Stomach smooth muscle (tissue), 2 donors: Measurements from ENCODE around the gene ZFP64.
"Not testable (repeated sequence)": the region's sequence is repeated elsewhere in the genome, so short reads cannot be mapped to it uniquely, and the experiment has no call there.

ENCODE experiments used
- H3K27ac ChIP-seq: one replicate; pipeline ENCODE4 v1.7.0; 2013; ENCODE audit warnings: mild to moderate bottlenecking, low read length, inconsistent platforms
- H3K27me3 ChIP-seq, 2 donors: one replicate each; pipeline ENCODE4 v1.7.0; 2013; ENCODE audit warnings: low read length in 2 of 2; ENCODE audit not compliant: insufficient read depth in 2 of 2, control insufficient read depth in 1 of 2
- H3K36me3 ChIP-seq, 2 donors: one replicate each; pipeline ENCODE4 v1.7.0; 2013; ENCODE audit warnings: low read length in 2 of 2; ENCODE audit not compliant: control insufficient read depth in 2 of 2, insufficient read depth in 2 of 2
- H3K4me1 ChIP-seq: one replicate; pipeline ENCODE4 v1.7.0; 2013; ENCODE audit warnings: low read length; ENCODE audit not compliant: control insufficient read depth, insufficient read depth
- H3K4me3 ChIP-seq, 2 donors: one replicate each; pipeline ENCODE4 v1.7.0; 2013; ENCODE audit warnings: low read length in 2 of 2
- H3K9ac ChIP-seq, 2 donors: one replicate each; pipeline ENCODE4 v1.7.0; 2013; ENCODE audit warnings: low read length in 2 of 2, mild to moderate bottlenecking in 1 of 2
- H3K9me3 ChIP-seq, 2 donors: one replicate each; pipeline ENCODE4 v1.7.0; 2013; ENCODE audit warnings: low read length in 2 of 2; ENCODE audit not compliant: control insufficient read depth in 2 of 2
- donor health status: healthy.
- donor health status: Pancreatic carcinoma.

ZFP64 gene

DNA sequence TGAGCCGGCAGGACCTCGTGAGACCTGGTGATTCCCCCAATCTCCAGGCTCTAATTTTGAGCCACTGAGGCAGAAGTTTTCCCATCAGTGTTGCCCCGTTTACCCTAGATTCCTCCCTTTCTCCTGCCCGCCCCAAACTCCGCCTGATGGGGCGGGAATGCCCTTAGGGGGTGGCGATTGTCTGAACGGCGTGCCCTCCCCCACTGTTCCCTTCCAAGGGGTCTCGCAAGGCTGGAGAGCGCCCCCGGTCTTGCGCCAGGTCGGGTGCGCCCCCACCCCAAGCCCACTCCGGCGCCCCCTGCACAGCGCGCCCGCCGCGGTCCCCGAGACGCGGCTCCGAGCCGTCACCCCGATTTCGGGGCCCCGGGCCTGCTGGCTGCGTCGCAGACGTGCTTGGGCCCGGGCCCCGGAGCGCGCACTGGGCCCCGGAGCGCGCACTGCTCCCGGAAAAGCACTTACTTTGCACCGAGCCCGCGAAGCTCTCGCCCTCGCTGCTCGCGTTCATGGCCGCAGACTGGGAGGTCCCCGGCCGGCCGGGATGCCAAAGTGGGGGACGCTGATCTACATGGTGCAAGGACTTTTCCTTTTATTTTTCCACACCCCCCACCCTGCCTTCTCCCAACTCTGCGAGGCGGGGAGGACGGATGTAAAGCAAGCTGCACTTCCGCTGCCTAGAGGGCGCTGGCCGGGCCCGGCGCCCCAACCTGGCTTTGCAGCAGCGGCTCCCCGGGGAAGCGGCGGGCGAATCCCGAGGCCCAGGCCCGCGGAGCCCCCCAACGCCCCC, at the start of gene ZFP64:
TSS of gene ZFP64 (minus strand) at position 648 of the 784 bp plus-strand sequence. CDS start at position 505, 143 bp downstream.
- Histone ChIP-seq H3K9me3 (no peaks in the 10 kb centered on the region), H3K27ac (peak within 1 kb of the TSS; percentile 60), H3K4me3 (peak within 1 kb of the TSS; percentile 90 to 93), H3K36me3 (peaks cover 0 to 6% of the 10 kb centered on the region in 2 donors), H3K9ac (peak within 1 kb of the TSS; percentile 83 to 85), H3K4me1 (peaks cover 12% of the 10 kb centered on the region), H3K27me3 (no peaks in the 10 kb centered on the region)

DNA sequence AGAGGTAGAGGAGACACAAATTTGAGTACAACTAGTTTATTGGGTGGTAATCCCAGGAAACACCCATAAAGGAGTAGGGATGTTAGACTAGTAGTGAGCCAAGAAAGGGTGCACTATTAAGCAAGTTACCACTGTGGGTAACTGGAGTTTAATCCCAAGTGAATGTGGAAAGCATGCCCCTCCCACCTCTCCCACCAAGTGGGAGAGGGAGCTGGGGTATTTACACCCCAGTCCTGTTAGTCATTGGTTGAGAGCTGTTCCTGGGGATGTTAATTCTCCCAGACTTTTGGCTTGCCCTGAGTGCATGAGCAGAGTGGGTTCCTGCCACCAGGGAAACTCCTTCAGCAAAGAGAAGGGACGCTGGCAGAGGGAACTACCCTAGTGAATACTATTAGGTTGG, 49.2 kb upstream of the ZFP64 start:
- Histone ChIP-seq H3K27ac (no peak overlapping the region), H3K9me3 (no peaks in the 10 kb centered on the region), H3K9ac (no peak overlapping the region), H3K36me3 (no peaks in the 10 kb centered on the region), H3K4me1 (no peaks in the 10 kb centered on the region), H3K4me3 (no peak overlapping the region), H3K27me3 (no peaks in the 10 kb centered on the region)

DNA sequence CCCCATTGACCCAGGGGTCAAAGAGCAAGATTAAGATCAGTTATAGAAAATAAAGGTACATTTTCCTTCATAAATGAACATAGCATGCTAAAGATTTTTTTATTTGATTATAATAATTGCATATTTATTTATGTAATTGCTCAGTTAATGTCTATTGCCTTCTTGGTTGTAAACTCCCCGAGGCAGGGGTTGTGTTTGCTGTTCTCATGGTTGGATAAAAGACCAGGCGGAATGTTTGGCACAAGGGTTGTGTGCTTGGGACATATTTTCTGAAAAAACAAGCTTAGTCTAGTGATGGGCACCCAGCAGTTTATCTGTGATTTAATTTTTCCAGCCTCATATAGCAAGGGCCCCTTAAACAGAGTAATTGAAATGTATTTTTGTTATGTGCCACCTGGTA, 47.5 kb upstream of the ZFP64 start:
- no peak overlapping the region for H3K4me3 ChIP-seq
- no peak overlapping the region for H3K27ac ChIP-seq
- no peaks in the 10 kb centered on the region for H3K9me3 ChIP-seq
- H3K9ac ChIP-seq: no peak overlapping the region
- H3K4me1 ChIP-seq: no peaks in the 10 kb centered on the region
- H3K36me3 ChIP-seq: no peaks in the 10 kb centered on the region
- H3K27me3 ChIP-seq: no peaks in the 10 kb centered on the region

DNA sequence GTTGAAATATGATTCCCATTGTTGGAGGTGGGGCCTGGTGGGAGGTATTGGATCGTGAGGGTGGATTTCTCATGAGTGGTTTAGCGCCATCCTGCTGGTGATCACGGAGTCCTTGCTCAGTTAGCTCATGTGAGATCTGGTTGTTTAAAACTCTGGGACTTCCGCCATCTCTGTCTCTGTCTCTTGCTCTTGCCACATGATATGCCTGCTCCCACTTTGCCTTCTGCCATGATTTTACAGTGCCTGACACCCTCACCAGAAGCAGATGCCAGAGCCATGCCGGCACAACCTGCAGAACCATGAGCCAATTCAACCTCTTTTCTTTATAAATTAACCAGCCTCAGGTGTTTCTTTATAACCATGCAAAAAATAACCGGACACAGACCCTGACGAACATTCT, 44.7 kb upstream of the ZFP64 start:
- Histone ChIP-seq H3K4me3 (no peak overlapping the region), H3K4me1 (no peaks in the 10 kb centered on the region), H3K9ac (no peak overlapping the region), H3K9me3 (no peaks in the 10 kb centered on the region), H3K36me3 (no peaks in the 10 kb centered on the region), H3K27me3 (no peaks in the 10 kb centered on the region), H3K27ac (no peak overlapping the region)

DNA sequence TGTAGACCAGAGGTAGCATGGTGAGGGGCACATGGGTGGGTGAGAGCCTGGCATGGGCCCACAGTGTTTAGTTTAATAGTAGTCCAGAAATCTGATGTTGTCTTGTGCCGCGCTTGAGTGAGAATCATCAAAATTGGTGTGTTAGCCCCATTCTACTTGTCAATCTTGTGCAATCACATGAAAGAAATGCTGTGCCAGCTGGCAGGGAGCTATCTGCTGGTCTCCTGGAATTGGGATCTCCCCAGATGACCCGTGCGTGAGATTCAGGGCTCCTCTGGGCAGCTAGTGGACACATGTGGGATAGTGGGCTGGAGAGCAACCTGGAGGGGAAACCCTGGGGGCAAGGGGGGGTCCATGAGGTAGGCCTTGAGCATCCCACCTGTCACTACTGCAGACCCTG, 43.5 kb upstream of the ZFP64 start:
- Histone ChIP-seq H3K36me3 (no peaks in the 10 kb centered on the region), H3K27me3 (no peaks in the 10 kb centered on the region), H3K4me1 (no peaks in the 10 kb centered on the region), H3K27ac (no peak overlapping the region), H3K4me3 (no peak overlapping the region), H3K9ac (no peak overlapping the region), H3K9me3 (no peaks in the 10 kb centered on the region)

DNA sequence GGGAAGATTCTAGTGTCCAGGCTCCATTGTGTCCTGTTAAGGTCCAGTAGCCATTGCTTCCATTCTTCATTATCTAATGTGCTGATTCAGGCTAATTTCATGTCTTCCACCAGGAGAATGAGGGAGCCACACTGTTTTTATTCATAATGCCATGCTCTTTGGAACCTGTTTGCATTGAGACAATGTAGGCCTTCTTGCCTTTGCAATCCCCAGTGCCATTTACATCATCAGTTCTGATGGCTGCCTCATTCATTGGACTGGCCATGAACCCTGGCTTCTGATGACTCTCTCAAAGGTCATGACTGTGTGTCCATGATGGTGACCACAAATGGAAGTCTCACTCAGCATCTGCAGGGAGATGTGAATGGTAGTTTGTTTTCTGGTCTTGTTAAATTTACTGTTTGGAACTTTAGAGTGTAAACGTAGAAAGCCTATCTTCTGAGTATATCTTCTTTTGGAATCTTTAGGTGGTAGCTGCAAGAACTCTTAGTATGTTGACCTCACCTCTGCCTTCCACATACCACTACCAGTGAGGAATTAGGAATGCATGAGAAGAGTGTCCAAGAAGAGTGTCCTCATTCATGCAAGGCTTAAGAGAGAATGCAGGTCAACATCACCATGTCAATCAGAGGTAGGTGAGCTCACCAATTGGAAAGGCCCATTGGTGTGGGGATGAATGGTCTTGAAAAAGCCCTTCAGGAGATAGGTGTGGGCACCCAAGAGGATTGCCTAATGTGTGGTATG, 42.9 kb upstream of the ZFP64 start:
- no peaks in the 10 kb centered on the region for H3K36me3 ChIP-seq
- H3K4me1 ChIP-seq: no peaks in the 10 kb centered on the region
- H3K27me3 ChIP-seq: no peaks in the 10 kb centered on the region
- no peak overlapping the region for H3K27ac ChIP-seq
- H3K9me3 ChIP-seq: no peaks in the 10 kb centered on the region
- H3K4me3 ChIP-seq: no peak overlapping the region
- H3K9ac ChIP-seq: no peak overlapping the region

DNA sequence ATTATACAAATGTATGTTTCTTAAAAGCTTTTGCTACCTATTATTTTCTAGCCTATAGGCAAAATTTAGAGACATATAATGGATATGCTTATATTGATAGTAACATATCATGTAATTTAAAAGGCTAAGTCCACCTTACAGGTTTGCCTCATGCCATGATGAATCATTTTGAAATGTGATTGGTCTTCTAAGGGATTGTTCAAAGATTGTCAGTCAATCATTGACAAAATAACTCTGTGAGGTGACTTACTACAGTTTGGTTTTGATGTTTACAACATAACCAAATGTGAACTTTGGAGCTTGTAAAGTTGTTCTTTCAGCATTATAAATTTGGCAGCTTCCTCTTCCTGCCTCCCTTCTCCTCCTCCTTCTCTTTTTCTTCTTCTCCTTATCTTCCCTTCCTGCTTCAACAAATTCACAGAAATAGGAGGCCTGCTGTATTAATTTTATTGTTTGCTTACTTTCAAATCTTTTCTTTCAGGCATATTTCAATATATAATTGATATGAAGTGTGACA, 39.7 kb upstream of the ZFP64 start:
- no peak overlapping the region for H3K27ac ChIP-seq
- no peaks in the 10 kb centered on the region for H3K4me1 ChIP-seq

DNA sequence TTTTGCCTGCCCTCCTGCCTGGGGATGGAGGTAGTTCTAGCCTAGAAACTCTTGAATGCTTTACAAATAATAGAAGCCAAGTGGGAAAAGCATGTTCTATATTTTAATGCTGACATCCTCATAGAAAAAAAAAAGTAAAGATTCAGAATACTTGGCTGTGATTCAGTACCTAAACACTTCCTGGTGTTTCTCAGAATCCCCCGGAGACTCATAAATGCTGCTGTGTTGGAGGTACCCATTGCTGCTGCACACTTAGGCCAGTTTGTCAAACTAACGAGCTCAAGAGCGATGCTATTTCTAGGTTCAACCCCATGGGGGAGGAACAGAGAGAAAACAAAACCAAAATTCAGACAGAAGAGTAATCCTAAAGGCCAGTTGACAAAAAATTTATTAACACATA, 38.8 kb upstream of the ZFP64 start:
- no peaks in the 10 kb centered on the region for H3K4me1 ChIP-seq
- H3K36me3 ChIP-seq: no peaks in the 10 kb centered on the region
- H3K27me3 ChIP-seq: peaks cover 0 to 4% of the 10 kb centered on the region in 2 donors
- H3K4me3 ChIP-seq: no peak overlapping the region
- H3K9me3 ChIP-seq: no peaks in the 10 kb centered on the region
- no peak overlapping the region for H3K9ac ChIP-seq
- no peak overlapping the region for H3K27ac ChIP-seq

More for the DNA sequence above, 39.7 kb upstream of the ZFP64 start:
- Histone ChIP-seq H3K9me3 (no peaks in the 10 kb centered on the region), H3K36me3 (no peaks in the 10 kb centered on the region), H3K4me3 (no peak overlapping the region), H3K27me3 (peaks cover 0 to 4% of the 10 kb centered on the region in 2 donors), H3K9ac (no peak overlapping the region)

DNA sequence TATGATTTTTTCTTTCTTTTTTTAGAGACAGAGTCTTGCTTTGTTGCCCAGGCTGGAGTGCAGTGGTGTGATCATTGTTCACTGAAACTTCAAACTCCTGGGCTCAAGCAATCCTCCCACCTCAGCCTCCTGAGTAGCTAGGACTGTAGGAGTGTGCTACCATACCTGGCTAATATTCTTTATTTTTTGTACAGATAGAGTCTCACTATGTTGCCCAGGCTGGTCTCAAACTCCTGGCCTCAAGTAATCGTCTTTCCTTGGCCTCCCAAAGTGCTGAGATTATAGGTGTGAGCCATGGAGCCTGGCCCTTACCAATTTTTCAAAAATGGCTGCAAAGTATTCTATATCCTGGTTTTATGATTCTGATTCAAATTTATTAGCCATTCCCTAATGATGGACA, 37.8 kb upstream of the ZFP64 start:
- H3K9me3 ChIP-seq, H3K4me3 ChIP-seq, H3K27ac ChIP-seq, H3K27me3 ChIP-seq, H3K9ac ChIP-seq, H3K4me1 ChIP-seq, H3K36me3 ChIP-seq: not testable (repeated sequence)

DNA sequence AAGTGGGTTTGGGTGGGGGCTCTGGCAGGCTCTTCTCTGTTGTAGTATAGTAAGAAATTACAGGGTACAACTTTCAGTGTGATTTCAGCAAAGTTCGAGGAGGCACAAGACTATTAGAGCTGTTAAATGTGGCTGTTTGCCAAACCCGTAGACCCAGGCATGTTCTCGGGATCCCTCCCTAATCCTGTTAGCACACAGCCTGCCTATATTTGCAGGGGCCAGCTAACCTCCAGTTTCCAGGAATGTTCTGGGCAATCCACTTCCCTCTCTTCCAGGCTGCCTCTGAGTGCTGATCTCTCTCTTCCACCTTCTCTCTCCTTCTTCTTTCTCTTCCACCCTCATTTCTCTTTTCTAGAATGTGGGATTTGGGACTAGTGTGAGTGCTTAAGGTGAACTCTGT, 34.8 kb upstream of the ZFP64 start:
- H3K4me1 ChIP-seq: no peaks in the 10 kb centered on the region
- H3K4me3 ChIP-seq: no peak overlapping the region
- H3K27ac ChIP-seq: no peak overlapping the region
- no peak overlapping the region for H3K9ac ChIP-seq
- no peaks in the 10 kb centered on the region for H3K36me3 ChIP-seq
- H3K27me3 ChIP-seq: peaks cover 0 to 4% of the 10 kb centered on the region in 2 donors
- no peaks in the 10 kb centered on the region for H3K9me3 ChIP-seq

DNA sequence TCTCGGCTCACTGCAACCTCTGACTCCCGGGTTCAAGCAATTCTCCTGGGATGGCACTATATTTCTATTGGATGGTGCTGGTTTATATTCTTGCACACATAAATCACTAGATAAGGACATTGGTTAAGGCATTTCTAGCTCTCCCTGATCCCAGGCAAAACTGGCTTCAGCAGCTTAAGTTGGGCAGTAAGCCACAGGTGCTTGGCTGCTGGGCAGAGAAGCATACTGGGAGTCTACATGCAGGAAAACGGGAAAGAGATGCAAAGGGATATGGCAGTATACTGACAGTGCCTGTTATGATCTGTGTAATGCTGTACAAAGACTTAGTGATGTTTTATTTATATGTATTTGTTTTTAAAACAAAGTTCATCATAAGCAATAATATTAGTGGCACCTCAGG, 33.3 kb upstream of the ZFP64 start:
- H3K27me3 ChIP-seq: peaks cover 0 to 4% of the 10 kb centered on the region in 2 donors
- no peak overlapping the region for H3K9ac ChIP-seq
- no peak overlapping the region for H3K27ac ChIP-seq
- no peaks in the 10 kb centered on the region for H3K36me3 ChIP-seq
- H3K4me3 ChIP-seq: no peak overlapping the region
- H3K4me1 ChIP-seq: no peaks in the 10 kb centered on the region
- H3K9me3 ChIP-seq: no peaks in the 10 kb centered on the region
